Prostate gland (tissue), 2 donors: ENCODE measurements around the gene MFAP3.

ENCODE experiments used
- CTCF ChIP-seq, 4 experiments: fragments of 200-600 bp in 2 of 4; fragments of 450-650 bp in 2 of 4; sonication (generic) in 2 of 4; IDR thresholded peaks; 1 replicate in 3 of 4; 2 replicates in 1 of 4; pipeline ENCODE4 v1.5.1; 2016 to 2019; ENCODE audit warnings: antibody characterized with exemption in 4 of 4, mild to moderate bottlenecking in 2 of 4, moderate library complexity in 2 of 4
- POLR2A ChIP-seq: fragments of 450-650 bp; IDR thresholded peaks from one replicate; pipeline ENCODE4 v1.6.1; 2016; ENCODE audit warnings: antibody characterized with exemption, mild to moderate bottlenecking
- POLR2AphosphoS5 ChIP-seq: sonication (generic); formaldehyde crosslinking; IDR thresholded peaks from one replicate; pipeline ENCODE4 v1.6.1; 2017; ENCODE audit warnings: antibody characterized with exemption

- TF ChIP-seq CTCF (IDR thresholded peaks at IDR 0.05) (no peak), POLR2A (no peak), POLR2AphosphoS5 (no peak)
These were observed 47.4 kb downstream of the MFAP3 start for GRCh38 chr5:154086146-154086545.
